ENCODE measurements around the gene OSBPL7. TPM values are rescaled to one million over a fixed set of nuclear protein-coding genes. Genes with fewer than 3 reads are reported as not detected.

Gene OSBPL7
- total RNA-seq, 1 experiment from 2014 or later, result 46.8 TPM

DNA sequence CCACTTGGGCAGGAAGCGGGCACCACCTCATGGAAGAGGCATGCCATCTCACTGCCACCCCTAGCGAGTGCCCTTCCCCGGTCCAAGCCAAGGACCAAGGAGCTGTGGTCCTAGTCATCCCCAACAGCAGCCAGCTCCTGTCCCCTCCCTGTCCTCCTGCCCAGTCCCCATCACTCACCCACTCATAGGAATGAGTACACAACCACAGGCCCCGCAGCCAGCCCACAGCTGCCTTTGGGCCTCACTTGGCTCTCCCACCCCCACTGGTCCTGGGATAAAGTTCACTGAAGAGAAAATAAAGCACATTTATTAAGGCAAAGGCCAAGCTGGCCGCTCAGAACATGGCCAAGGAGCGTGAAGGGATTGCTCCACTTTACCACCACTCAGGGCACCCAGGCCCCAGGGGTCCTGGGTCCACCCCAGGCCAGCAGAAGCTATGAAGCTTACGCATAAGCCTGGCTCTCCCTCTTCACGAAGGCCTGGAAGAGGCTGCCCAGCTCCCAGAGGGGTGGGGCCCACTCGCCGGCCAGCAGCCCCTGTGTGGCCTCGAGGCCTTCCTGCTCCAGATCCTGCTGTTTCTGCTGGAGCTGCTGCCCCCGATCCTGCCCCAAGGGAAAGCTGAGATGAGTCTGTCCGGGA is 15.9 kb upstream of the OSBPL7 start:
- TF ChIP-seq, protein P1, sequence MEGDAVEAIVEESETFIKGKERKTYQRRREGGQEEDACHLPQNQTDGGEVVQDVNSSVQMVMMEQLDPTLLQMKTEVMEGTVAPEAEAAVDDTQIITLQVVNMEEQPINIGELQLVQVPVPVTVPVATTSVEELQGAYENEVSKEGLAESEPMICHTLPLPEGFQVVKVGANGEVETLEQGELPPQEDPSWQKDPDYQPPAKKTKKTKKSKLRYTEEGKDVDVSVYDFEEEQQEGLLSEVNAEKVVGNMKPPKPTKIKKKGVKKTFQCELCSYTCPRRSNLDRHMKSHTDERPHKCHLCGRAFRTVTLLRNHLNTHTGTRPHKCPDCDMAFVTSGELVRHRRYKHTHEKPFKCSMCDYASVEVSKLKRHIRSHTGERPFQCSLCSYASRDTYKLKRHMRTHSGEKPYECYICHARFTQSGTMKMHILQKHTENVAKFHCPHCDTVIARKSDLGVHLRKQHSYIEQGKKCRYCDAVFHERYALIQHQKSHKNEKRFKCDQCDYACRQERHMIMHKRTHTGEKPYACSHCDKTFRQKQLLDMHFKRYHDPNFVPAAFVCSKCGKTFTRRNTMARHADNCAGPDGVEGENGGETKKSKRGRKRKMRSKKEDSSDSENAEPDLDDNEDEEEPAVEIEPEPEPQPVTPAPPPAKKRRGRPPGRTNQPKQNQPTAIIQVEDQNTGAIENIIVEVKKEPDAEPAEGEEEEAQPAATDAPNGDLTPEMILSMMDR (IDR thresholded peaks at IDR 0.05; ENCODE audit: insufficient read depth in 1 of 2, low read depth in 1 of 2, low read length in 1 of 2, severe bottlenecking in 1 of 2, unreplicated experiment in 1 of 2), result no peak
- peaks cover 10% of the 10 kb centered on the region for H3K36me3 Mint-ChIP-seq (ENCODE audit: insufficient read depth, unreplicated experiment)
- peaks cover 23% of the 10 kb centered on the region for H3K4me1 ChIP-seq
- H3K4me3 Mint-ChIP-seq (ENCODE audit: unreplicated experiment), result no peak overlapping the region
- H3K4me1 Mint-ChIP-seq (ENCODE audit: low read depth, unreplicated experiment), result peaks cover 30% of the 10 kb centered on the region
- ChIA-PET POLR2A (interaction anchor here (0.6 to 1.0 kb wide), 3 partner anchors 13 to 164 kb away, joined by 3 to 12 read pairs (median 3); partner anchors contain the start of gene SP6), CTCF (interaction anchor here (0.5 to 1.1 kb wide), 3 partner anchors 14 to 1513 kb away, joined by 3 read pairs; no protein-coding TSS in a partner anchor)
- peaks cover 16% of the 10 kb centered on the region for H3K36me3 ChIP-seq (ENCODE audit: control insufficient read depth, insufficient read depth, low read length)
- H3K27me3 ChIP-seq (replicated peaks; ENCODE audit: control insufficient read depth, insufficient read depth, low read length), result no peaks in the 10 kb centered on the region
- no peak overlapping the region for H3K27ac Mint-ChIP-seq (ENCODE audit: unreplicated experiment)
- no peaks in the 10 kb centered on the region for H3K9me3 ChIP-seq
- intact Hi-C loops (cut with micrococcal nuclease; ENCODE audit: unreplicated experiment), result loop anchor here (10.0 kb wide), 1 partner anchor 267 kb away; the partner anchor contains the start of genes CBX1 and SNX11
- no peak for DNase-seq
- no peak overlapping the region for H3K4me3 ChIP-seq (ENCODE audit: low read depth, low read length)
- no TSS peak for BruUV-seq (replicated peaks)
- H3K9me3 Mint-ChIP-seq (ENCODE audit: unreplicated experiment), result no peaks in the 10 kb centered on the region
- no peaks in the 10 kb centered on the region for H3K27me3 Mint-ChIP-seq (ENCODE audit: insufficient read depth, unreplicated experiment)

DNA sequence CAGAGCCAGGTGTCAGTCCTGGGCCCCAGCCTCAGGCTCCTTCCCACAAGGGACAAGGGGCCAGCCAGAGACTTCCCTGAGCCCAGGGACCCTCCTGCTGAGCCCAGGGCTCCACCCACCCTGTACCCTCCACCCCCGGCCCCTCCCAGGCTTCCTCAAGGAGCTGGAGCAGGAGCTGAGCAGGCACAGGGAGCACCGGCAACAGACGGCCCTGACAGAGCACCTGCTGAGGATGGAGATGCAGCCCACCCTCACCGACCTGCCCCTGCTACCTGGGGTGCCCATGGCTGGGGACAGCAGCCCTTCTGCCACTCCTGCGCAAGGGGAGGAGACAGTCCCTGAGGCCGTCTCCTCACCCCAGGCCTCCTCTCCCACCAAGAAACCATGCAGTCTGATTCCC is 15.0 kb upstream of the OSBPL7 start:
- no peaks in the 10 kb centered on the region for H3K27me3 ChIP-seq (replicated peaks; ENCODE audit: control insufficient read depth, insufficient read depth, low read length)

DNA sequence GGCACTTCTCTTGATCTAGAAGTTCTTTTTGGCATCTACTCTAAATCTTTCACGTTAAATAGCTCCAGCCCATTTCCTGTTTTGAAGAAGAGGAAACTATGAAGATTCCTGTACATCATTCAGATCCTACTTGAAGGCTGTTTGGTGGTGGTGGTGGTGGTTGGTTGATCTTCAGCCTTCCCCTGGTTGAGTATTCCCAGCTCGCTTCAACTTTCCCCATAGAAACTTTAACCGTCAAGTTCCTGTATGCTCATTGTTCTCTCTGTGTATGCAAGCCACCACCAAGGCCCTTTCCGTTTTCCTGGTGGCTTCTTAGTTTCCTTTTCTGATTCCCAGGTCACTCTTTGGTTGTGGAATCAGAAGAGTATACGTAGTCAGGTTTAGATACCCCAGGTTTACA is 13.2 kb upstream of the OSBPL7 start:
- peaks cover 14% of the 10 kb centered on the region for H3K36me3 ChIP-seq (ENCODE audit: control insufficient read depth, insufficient read depth, low read length)
- H3K4me1 Mint-ChIP-seq (ENCODE audit: low read depth, unreplicated experiment), result peaks cover 20% of the 10 kb centered on the region
- peaks cover 11% of the 10 kb centered on the region for H3K4me1 ChIP-seq
- TF ChIP-seq, protein P1 (IDR thresholded peaks at IDR 0.05; ENCODE audit: insufficient read depth in 1 of 2, low read depth in 1 of 2, low read length in 1 of 2, severe bottlenecking in 1 of 2, unreplicated experiment in 1 of 2), result no peak
- H3K36me3 Mint-ChIP-seq (ENCODE audit: insufficient read depth, unreplicated experiment), result peaks cover 12% of the 10 kb centered on the region
- no peaks in the 10 kb centered on the region for H3K27me3 Mint-ChIP-seq (ENCODE audit: insufficient read depth, unreplicated experiment)
- BruUV-seq (replicated peaks), result no TSS peak
- no peak overlapping the region for H3K4me3 Mint-ChIP-seq (ENCODE audit: unreplicated experiment)
- H3K4me3 ChIP-seq (ENCODE audit: low read depth, low read length), result no peak overlapping the region
- no peak for DNase-seq
- ChIA-PET CTCF (interaction anchor here (0.6 kb wide), 1 partner anchor 57 kb away, joined by 3 read pairs; no protein-coding TSS in a partner anchor), POLR2A (interaction anchor here (0.6 kb wide), 1 partner anchor 77 kb away, joined by 12 read pairs; no protein-coding TSS in a partner anchor)
- intact Hi-C loops (cut with micrococcal nuclease; ENCODE audit: unreplicated experiment), result loop anchor here (10.0 kb wide), 1 partner anchor 270 kb away; the partner anchor contains the start of genes CBX1 and SNX11
- H3K9me3 Mint-ChIP-seq (ENCODE audit: unreplicated experiment), result no peaks in the 10 kb centered on the region
- no peaks in the 10 kb centered on the region for H3K27me3 ChIP-seq (replicated peaks; ENCODE audit: control insufficient read depth, insufficient read depth, low read length)
- no peak overlapping the region for H3K27ac Mint-ChIP-seq (ENCODE audit: unreplicated experiment)
- no peaks in the 10 kb centered on the region for H3K9me3 ChIP-seq

More for the DNA sequence above, 15.0 kb upstream of the OSBPL7 start:
- BruUV-seq (replicated peaks), result no TSS peak
- Histone ChIP-seq H3K4me3 (ENCODE audit: low read depth, low read length) (no peak overlapping the region), H3K4me1 (peaks cover 14% of the 10 kb centered on the region), H3K9me3 (no peaks in the 10 kb centered on the region), H3K36me3 (ENCODE audit: control insufficient read depth, insufficient read depth, low read length) (peaks cover 16% of the 10 kb centered on the region)
- intact Hi-C loops (cut with micrococcal nuclease; ENCODE audit: unreplicated experiment), result loop anchor here (10.0 kb wide), 1 partner anchor 268 kb away; the partner anchor contains the start of genes CBX1 and SNX11
- Mint-ChIP-seq H3K27me3 (ENCODE audit: insufficient read depth, unreplicated experiment) (no peaks in the 10 kb centered on the region), H3K4me3 (ENCODE audit: unreplicated experiment) (no peak overlapping the region), H3K9me3 (ENCODE audit: unreplicated experiment) (no peaks in the 10 kb centered on the region), H3K4me1 (ENCODE audit: low read depth, unreplicated experiment) (peaks cover 30% of the 10 kb centered on the region), H3K36me3 (ENCODE audit: insufficient read depth, unreplicated experiment) (peaks cover 15% of the 10 kb centered on the region), H3K27ac (ENCODE audit: unreplicated experiment) (no peak overlapping the region)
- TF ChIP-seq, protein P1 (IDR thresholded peaks at IDR 0.05; ENCODE audit: insufficient read depth in 1 of 2, low read depth in 1 of 2, low read length in 1 of 2, severe bottlenecking in 1 of 2, unreplicated experiment in 1 of 2), result no peak
- peak in 1 of 2 experiments; percentile 60 for DNase-seq
- CTCF ChIA-PET, result interaction anchor here (0.5 to 1.1 kb wide), 2 partner anchors 15 to 1514 kb away, joined by 3 to 4 read pairs; partner anchors contain the start of gene OSBPL7
- POLR2A ChIA-PET, result interaction anchor here (1.0 kb wide), 1 partner anchor 14 kb away, joined by 12 read pairs; the partner anchor contains the start of gene SP6
